ENCODE measurements around the gene ZNF415.

ZNF415 gene

DNA sequence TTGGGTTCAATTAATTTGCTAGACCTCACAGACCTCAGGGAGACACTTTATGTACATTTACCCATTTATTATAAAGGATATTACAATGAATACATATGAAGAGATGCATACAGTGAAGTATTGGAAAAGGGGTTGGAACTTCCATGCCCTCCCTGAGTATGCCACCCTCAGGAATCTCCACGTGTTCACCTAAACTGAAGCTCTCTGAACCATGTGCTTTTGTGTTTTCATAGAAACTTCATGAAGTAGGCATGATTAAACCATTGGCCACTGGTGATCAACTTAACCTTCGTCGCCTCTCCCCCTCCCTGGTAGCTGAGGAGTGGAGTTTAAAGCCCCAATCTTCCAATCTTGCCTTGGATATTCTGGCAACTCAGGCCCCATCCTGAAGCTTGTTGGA, 49.8 kb downstream of the ZNF415 start:
- Histone ChIP-seq H4K20me1 (ENCODE audit: insufficient read depth, low read length, poor library complexity, severe bottlenecking) (no peaks in the 10 kb centered on the region), H3K4me3 (ENCODE audit: low read length, poor library complexity, severe bottlenecking) (no peak overlapping the region), H3K36me3 (ENCODE audit: insufficient read depth, low read length) (peaks cover 52% of the 10 kb centered on the region; the same call in 1 of the 2 replicates), H3K9me3 (ENCODE audit: insufficient read depth, low read depth, low read length) (no peaks in the 10 kb centered on the region), H3K79me2 (ENCODE audit: insufficient read depth, low read length) (peaks cover 6% of the 10 kb centered on the region; the same call in 1 of the 2 replicates), H2AFZ (ENCODE audit: low read length) (no peak overlapping the region), H3K9me2 (replicated peaks; ENCODE audit: low read depth, low read length) (no peaks in the 10 kb centered on the region), H3K4me2 (ENCODE audit: low read depth, low read length, poor library complexity, severe bottlenecking) (no peak overlapping the region), H3K4me1 (ENCODE audit: insufficient read depth, low read length, poor library complexity, severe bottlenecking) (no peaks in the 10 kb centered on the region), H3K27me3 (ENCODE audit: insufficient read depth, low read length, poor library complexity, severe bottlenecking) (no peaks in the 10 kb centered on the region), H3F3A (ENCODE audit: low read depth) (no peaks in the 10 kb centered on the region), H3K9ac (ENCODE audit: low read depth, low read length, poor library complexity, severe bottlenecking) (no peak overlapping the region)
- TF ChIP-seq EZH2phosphoT487 (IDR thresholded peaks at IDR 0.05; ENCODE audit: borderline replicate concordance): no peak
- TF ChIP-seq, protein P1, sequence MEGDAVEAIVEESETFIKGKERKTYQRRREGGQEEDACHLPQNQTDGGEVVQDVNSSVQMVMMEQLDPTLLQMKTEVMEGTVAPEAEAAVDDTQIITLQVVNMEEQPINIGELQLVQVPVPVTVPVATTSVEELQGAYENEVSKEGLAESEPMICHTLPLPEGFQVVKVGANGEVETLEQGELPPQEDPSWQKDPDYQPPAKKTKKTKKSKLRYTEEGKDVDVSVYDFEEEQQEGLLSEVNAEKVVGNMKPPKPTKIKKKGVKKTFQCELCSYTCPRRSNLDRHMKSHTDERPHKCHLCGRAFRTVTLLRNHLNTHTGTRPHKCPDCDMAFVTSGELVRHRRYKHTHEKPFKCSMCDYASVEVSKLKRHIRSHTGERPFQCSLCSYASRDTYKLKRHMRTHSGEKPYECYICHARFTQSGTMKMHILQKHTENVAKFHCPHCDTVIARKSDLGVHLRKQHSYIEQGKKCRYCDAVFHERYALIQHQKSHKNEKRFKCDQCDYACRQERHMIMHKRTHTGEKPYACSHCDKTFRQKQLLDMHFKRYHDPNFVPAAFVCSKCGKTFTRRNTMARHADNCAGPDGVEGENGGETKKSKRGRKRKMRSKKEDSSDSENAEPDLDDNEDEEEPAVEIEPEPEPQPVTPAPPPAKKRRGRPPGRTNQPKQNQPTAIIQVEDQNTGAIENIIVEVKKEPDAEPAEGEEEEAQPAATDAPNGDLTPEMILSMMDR (conservative IDR thresholded peaks at IDR 0.05; ENCODE audit: low read length): no peak

DNA sequence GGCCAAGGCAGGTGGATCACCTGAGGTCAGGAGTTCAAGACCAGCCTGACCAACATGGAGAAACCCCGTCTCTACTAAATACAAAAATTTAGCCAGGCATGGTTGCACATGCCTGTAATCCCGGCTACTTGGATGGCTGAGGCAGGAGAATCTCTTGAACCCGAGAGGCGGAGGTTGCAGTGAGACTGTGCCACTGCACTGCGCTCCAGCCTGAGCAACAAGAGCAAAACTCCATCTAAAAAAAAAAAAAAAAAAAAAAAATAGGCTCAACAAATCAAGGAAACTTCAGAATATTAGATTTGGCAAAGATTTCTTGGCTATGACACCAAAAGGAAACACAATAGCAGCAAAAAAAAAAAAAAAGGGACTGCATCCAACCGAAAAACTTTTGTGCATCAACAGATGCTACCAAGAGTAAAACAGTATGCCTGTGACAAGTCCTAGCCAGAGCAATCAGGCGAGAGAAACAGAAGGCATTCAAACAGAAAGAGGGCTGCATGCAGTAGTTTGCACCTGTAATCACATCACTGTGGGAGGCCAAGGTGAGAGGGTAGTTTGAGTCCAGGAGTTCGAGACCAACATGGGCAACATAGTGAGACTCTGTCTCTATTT, 53.3 kb downstream of the ZNF415 start:
- H2AFZ ChIP-seq (ENCODE audit: low read length): no peak overlapping the region
- peaks cover 39% of the 10 kb centered on the region; the same call in 1 of the 2 replicates for H3K36me3 ChIP-seq (ENCODE audit: insufficient read depth, low read length)
- peaks cover 10% of the 10 kb centered on the region; the same call in 1 of the 2 replicates for H3K79me2 ChIP-seq (ENCODE audit: insufficient read depth, low read length)
- TF ChIP-seq EZH2phosphoT487 (IDR thresholded peaks at IDR 0.05; ENCODE audit: borderline replicate concordance): no peak
- TF ChIP-seq, protein P1 (conservative IDR thresholded peaks at IDR 0.05; ENCODE audit: low read length): no peak
- H3K9me3 ChIP-seq (ENCODE audit: insufficient read depth, low read depth, low read length): no peaks in the 10 kb centered on the region
- H3K4me2 ChIP-seq (ENCODE audit: low read depth, low read length, poor library complexity, severe bottlenecking): no peak overlapping the region
- no peaks in the 10 kb centered on the region for H3K27me3 ChIP-seq (ENCODE audit: insufficient read depth, low read length, poor library complexity, severe bottlenecking)
- H4K20me1 ChIP-seq (ENCODE audit: insufficient read depth, low read length, poor library complexity, severe bottlenecking): peaks cover 4% of the 10 kb centered on the region
- H3K4me1 ChIP-seq (ENCODE audit: insufficient read depth, low read length, poor library complexity, severe bottlenecking): no peaks in the 10 kb centered on the region
- H3K9me2 ChIP-seq (replicated peaks; ENCODE audit: low read depth, low read length): no peaks in the 10 kb centered on the region
- no peaks in the 10 kb centered on the region for H3F3A ChIP-seq (ENCODE audit: low read depth)
- H3K4me3 ChIP-seq (ENCODE audit: low read length, poor library complexity, severe bottlenecking): no peak overlapping the region
- H3K9ac ChIP-seq (ENCODE audit: low read depth, low read length, poor library complexity, severe bottlenecking): no peak overlapping the region

DNA sequence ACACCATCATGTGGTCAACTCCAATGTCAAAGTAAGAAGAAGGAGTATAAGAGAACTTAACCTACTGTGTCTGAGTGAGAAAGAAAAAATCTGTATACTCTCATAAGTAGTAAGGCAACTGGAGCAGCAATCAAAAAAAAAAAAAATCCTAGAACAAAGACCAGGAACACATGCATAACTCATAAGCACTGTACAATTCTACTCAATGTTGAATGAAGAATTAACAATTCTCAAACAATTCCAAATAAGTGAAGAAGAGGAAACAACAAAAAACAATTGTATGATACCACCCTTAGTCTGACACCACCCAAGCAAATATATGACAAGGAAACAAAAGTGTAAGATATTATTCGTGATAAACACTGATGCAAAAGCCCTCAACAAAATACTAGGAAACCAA, 54.0 kb downstream of the ZNF415 start:
- Histone ChIP-seq H3K9me2 (replicated peaks; ENCODE audit: low read depth, low read length) (no peaks in the 10 kb centered on the region), H3K4me3 (ENCODE audit: low read length, poor library complexity, severe bottlenecking) (no peak overlapping the region), H3K4me2 (ENCODE audit: low read depth, low read length, poor library complexity, severe bottlenecking) (no peak overlapping the region), H3K9ac (ENCODE audit: low read depth, low read length, poor library complexity, severe bottlenecking) (no peak overlapping the region), H3K36me3 (ENCODE audit: insufficient read depth, low read length) (peaks cover 37% of the 10 kb centered on the region; the same call in 1 of the 2 replicates), H3K27me3 (ENCODE audit: insufficient read depth, low read length, poor library complexity, severe bottlenecking) (no peaks in the 10 kb centered on the region), H3K4me1 (ENCODE audit: insufficient read depth, low read length, poor library complexity, severe bottlenecking) (no peaks in the 10 kb centered on the region), H2AFZ (ENCODE audit: low read length) (no peak overlapping the region), H3K9me3 (ENCODE audit: insufficient read depth, low read depth, low read length) (no peaks in the 10 kb centered on the region), H3F3A (ENCODE audit: low read depth) (no peaks in the 10 kb centered on the region), H4K20me1 (ENCODE audit: insufficient read depth, low read length, poor library complexity, severe bottlenecking) (peaks cover 4% of the 10 kb centered on the region), H3K79me2 (ENCODE audit: insufficient read depth, low read length) (peaks cover 10% of the 10 kb centered on the region; the same call in 1 of the 2 replicates)
- no peak for TF ChIP-seq EZH2phosphoT487 (IDR thresholded peaks at IDR 0.05; ENCODE audit: borderline replicate concordance)
- TF ChIP-seq, protein P1 (conservative IDR thresholded peaks at IDR 0.05; ENCODE audit: low read length): no peak
